NCI-H2081 (cell line): ENCODE measurements around the gene TMEM109.
A peak's percentile ranks its signal among the peaks of the same experiment; 100 is the strongest.

ENCODE experiments used
- DNase-seq, 2 experiments: peaks; one replicate each; lab custom pipeline; 2025; lab: John Stamatoyannopoulos, UW

Gene TMEM109, protein sequence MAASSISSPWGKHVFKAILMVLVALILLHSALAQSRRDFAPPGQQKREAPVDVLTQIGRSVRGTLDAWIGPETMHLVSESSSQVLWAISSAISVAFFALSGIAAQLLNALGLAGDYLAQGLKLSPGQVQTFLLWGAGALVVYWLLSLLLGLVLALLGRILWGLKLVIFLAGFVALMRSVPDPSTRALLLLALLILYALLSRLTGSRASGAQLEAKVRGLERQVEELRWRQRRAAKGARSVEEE

DNA sequence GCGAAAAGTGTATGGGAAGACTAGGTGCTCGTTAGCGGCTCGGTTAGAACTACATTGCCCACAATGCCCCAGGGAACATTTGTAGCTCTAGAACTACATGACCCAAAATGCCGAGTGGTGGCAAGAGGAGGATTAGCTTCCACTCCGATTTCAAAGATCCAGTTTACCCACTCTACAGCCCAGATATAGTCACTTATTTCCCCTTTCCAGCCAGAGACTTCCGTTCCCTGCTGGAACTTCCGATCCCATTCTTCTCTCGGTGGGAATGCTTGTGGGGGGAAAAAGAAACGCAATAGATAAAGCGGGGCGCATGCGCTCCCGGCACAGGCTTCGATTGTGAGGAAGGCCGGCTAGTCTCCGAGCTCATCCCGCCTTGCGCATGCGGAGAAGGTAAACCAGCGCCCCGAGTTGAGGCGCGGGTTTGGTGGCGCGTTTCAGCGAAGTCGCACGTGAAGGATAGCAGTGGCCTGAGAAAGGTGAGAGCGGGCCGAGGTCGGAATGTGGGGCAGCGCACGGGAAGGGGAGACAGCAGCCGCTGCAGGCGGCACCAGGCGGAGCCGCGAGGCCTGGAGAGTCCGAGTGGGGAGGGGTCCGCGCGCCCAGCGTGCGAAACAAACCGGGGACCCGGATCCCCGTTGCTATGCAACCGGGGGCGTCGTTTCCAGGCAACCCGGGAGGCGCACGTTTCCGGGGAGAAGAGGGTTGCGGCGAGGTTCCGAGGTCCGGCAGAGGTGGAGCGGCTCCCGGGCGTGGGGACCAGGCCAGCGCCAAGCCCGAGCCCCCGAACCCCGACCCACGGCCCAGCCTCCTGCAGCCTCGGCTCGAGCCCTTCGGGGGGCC lies at the start of gene TMEM109:
Gene TMEM109, plus strand, starts transcription at position 366 of the 840 bp plus-strand sequence. CDS start 5,536 bp downstream, outside the sequence.
- peak; percentile 90 to 94 for DNase-seq

DNA sequence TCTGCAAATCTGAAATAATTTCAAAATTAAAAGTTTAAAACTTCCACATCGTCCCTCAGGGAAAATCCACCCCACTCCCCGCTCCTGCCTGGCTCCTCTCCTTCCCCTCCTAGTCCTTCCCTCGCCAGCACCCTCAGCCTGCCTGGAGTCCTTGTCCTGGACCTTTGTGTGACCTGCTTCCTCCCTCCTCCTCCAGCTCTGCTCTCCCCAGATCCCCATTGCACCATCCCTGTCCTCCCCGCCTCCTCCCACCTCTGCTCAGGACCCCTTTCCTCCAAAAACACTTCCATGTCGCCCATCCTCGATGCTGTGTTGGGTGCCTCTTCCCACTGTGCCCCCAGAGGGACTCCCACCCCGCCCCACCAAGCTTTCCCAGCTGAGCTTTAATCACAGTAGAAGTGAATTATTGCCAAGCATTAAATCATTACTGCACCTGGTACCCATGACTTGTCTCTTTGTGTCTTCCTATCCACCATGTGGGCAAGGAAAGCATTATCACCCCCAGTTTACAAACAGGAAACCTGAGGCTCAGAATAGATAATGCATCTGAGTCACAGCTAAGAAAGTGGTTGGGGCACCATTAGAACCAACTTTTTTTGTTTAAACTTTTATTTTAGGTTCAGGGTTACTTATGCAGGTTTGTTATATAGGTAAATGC lies 49.0 kb upstream of the TMEM109 start:
- DNase-seq, result no peak

DNA sequence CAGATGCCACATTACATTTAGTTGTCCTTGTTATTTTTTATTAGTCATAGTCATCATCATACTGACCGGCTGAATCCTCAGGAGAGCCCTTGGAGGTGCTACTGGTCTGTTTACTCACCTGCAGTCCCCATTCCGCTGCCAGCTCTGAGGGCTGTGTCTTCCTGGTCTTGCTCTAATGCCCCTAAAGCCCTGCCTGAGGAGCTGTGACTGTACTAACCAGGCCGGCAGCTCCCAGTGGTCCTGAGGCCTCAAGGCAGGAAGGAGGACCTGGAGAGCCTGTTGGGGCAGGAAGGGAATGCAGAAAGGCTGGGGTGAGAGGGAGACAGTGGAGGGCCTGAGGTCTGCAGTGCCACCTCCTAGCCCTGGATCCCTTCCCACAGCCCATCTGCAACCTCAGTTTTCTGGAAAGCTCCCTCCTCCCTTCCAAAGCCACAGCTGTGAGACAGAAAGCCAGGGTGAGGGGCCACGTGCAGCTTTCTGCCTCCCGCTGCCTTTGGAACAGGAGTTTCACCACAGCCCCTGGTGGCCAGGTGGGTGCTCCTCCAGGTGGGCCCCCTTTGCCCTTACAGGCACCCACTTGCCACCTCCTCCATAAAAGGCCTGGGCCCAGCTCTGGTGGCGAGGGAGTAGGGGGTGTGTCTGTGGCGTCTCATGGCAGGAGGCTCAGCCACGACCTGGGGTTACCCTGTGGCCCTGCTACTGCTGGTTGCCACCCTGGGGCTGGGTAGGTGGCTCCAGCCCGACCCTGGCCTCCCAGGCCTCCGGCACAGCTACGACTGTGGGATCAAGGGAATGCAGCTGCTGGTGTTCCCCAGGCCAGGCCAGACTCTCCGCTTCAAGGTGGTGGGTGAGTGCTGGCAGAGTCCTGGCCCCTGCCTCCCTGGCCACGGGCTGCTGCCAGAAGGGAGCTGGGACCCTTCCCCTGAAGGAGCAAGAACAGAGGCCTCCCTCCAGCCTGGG lies 46.8 kb upstream of the TMEM109 start, which contains the start of gene ZP1:
Gene ZP1, plus strand, starts transcription at position 632 of the 960 bp plus-strand sequence. Its CDS starts 20 bp downstream, at position 652.
- DNase-seq, result peak; percentile 45 to 72

DNA sequence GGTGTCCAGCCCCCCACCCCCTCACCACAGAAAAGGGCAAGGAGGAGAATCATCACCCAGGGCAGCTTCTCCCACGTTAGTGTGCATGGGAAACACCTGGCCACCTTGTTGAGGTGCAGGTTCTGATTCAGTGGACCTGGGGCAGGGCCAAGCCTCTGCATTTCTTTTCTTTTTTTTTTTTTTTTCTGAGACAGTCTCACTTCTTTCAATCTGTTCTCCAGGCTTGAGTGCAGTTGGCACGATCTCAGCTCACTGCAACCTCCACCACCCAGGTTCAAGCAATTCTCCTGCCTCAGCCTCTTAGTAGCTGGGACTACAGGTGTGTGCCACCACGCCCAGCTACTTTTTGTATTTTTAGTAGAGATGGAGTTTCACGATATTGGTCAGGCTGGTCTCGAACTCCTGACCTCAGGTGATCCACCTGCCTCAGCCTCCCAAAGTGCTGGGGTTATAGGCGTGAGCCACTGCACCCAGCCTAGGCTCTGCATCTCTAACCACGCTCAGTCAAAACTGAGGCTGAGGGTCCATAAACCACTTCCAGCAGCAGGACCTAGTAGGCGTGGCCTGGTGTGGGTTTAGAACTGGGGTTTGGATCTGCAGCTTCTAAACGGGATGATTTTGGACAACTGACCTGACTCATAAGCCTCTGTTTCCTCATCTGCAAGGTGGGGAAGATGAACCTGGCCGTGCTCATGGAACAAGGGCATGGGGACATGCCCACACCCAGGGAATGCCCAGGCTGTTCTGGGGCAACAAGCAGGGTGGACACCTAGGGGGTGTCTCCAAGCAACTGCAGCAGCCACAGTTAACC lies 45.9 kb upstream of the TMEM109 start:
- DNase-seq, result no peak

DNA sequence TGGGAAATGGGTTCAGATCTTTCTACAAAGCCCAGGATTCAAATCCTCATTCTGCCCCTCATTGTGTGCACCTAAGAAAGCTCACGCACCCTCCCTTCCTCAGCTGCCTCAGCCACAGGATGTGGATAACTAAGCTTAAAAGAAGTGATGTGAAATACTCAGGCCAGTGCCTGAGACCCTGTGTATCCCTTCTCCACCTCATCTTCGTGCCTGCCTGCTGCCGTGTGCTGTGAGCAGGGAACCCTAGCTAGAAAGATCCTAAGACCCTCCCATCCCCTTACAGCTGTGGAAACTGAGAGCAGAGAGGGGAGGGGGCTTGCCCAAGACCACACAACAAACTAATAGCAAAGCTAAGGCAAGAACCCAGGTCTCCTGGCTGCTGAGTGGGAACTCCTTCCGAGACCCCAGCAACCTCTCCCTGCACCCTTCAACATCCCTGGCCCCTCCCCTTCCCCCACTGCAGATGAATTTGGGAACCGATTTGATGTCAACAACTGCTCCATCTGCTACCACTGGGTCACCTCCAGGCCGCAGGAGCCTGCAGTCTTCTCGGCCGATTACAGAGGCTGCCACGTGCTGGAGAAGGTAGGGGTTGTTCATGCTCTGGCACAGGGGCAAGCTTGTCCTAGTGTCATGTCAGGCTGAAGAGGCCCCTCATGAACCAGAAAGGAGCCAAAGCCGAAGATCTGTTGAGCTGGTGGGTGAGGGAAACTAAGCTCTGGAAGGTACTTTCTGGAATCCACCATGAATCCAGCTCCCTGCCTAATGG lies 45.1 kb upstream of the TMEM109 start:
- no peak for DNase-seq

DNA sequence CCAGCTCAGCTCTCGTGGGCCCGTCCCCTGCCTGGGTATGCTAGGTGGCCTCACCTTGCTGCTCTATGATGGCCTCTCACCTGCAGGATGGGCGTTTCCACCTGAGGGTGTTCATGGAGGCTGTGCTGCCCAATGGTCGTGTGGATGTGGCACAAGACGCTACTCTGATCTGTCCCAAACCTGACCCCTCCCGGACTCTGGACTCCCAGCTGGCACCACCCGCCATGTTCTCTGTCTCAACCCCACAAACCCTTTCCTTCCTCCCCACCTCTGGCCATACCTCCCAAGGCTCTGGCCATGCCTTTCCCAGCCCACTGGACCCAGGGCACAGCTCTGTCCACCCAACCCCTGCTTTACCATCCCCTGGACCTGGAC lies 44.5 kb upstream of the TMEM109 start:
- DNase-seq, result no peak

DNA sequence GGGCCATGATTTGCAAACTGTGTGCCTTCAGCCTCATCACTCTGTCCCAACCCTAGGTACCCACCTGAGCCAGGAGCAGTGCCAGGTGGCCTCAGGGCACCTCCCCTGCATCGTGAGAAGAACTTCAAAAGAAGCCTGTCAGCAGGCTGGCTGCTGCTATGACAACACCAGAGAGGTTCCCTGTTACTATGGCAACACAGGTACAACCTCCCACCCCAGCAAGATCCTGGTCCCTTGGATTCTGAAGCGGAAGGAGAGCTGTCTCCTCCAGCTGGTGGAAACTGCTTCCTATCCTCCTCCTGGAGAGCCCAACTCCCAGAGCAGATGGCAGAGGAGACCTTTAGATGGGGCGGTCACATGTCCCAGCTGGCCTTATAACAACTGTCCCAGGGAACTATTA lies 43.7 kb upstream of the TMEM109 start:
- peak; percentile 16 to 48 for DNase-seq

DNA sequence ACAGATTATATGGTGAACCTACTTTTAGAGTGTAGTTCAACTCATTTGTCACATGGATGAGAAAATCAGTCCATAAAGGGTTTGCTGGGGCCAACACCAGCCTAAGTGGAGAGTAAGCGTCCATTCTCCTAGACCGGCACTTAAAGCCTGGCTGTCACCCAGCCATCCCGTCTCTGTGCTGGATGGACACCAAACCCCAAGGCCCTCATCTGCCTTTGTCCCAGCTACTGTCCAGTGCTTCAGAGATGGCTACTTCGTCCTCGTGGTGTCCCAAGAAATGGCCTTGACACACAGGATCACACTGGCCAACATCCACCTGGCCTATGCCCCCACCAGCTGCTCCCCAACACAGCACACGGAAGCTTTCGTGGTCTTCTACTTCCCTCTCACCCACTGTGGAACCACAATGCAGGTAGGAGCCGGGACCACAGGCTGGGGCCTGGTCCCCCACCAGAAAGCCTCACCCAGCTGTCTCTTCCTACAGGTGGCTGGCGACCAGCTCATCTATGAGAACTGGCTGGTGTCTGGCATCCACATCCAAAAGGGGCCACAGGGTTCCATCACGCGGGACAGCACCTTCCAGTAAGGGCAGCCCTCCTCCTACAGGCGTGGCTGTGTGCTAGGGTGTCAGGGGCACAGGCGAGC lies 43.1 kb upstream of the TMEM109 start:
- DNase-seq, result no peak

DNA sequence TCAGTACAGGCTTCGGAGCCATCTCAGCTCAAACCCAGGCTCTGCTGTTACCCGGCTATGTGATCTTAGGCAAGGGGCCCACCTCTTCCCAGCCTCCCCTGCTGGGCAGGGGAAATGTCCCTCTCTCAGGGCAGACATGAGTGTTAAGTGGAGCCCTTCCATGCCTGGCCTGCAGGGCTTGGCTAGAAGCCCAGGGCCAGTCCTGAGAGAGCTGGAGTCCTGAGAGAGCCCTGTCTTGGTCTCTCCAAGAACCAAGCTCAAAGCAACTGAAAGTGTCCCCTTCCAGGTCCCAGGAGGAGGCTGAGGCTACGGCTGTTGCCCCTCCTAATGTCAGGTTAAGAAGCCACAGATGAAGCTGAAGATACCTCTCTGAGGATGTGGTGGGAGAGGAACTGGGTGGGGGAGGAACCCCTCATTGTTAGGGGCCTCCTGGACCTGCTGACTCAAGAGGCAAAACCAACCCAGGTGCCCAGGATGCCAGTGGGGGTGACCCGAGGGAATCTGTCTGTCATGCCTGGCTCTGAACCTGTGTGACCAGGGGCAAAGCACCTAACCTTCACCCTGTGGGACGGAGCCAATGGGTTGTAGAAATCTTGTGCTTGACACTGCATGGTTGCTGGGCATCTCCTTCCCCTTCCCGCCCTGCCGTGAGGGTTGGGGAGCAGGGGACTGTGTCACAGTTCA lies 42.4 kb upstream of the TMEM109 start:
- no peak for DNase-seq

DNA sequence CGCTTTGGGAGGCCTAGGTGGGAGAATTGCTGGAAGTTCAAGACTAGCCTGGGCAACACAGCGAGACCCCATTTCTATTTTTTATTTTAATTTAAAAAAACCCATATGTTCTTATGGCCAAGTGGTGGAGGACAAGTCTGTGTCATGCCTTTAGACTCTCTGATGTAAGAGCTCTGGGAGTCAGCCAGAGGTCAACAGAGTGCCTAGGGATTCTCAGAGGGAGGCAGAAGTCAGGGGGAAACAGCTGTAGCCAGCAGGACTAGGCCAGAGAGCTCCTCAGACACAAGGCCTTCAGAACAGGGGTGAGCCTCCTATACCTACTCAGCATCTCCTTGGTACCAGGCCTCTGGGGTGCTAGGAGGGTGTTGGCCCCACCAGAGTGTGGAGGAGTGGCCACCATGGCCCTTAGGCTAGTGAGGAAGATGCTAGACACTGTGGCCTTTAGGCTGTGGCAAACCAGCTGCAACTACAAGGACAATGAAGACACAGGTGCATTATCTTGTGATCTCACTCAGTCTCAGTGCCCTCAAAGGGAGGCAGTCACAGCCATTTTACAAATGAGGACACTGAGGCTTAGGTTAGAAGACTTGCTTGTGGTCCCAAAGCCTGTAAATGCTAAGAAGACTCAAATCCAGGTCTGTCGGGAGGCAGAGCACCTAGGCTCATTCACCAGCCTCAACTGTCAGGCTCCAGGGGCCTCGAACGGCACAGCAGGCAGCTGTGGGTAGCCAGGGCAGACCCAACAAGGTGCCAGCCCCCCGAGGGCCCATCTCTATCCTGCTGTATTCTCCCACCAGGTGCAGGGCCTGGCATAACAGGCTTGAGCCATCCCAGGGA lies 41.6 kb upstream of the TMEM109 start:
- DNase-seq, result no peak

DNA sequence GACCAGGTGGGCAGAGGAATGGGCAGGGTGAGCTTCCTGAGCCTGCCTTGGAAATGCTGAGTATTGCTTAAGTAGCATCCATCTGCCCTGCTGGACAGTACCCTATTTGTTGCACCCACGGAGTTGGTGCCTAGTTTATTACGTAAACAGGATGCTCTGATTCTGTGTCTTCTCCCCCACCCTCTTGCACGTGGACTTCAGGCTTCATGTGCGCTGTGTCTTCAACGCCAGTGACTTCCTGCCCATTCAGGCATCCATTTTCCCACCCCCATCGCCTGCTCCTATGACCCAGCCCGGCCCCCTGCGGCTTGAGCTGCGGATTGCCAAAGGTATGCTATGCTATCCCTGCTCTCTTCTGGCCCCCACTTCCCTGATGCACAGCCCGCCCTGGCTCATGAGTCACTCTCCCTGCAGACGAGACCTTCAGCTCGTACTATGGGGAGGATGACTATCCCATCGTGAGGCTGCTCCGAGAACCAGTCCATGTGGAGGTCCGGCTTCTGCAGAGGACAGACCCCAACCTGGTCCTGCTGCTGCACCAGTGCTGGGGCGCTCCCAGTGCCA lies 40.9 kb upstream of the TMEM109 start:
- no peak for DNase-seq

DNA sequence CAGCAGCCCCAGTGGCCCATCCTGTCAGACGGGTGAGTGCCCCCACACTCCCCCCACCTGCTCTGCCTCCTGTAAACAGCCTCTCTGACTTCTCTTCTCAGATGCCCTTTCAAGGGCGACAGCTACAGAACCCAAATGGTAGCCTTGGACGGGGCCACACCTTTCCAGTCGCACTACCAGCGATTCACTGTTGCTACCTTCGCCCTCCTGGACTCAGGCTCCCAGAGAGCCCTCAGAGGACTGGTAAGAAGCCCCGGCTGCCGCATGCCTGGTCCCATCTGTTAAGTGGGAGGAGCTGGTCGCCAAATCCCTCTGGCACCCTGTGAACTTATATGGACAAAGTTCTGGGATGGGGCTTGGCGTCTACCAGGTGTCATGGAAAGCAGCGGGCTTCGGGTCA lies 40.4 kb upstream of the TMEM109 start:
- no peak for DNase-seq

DNA sequence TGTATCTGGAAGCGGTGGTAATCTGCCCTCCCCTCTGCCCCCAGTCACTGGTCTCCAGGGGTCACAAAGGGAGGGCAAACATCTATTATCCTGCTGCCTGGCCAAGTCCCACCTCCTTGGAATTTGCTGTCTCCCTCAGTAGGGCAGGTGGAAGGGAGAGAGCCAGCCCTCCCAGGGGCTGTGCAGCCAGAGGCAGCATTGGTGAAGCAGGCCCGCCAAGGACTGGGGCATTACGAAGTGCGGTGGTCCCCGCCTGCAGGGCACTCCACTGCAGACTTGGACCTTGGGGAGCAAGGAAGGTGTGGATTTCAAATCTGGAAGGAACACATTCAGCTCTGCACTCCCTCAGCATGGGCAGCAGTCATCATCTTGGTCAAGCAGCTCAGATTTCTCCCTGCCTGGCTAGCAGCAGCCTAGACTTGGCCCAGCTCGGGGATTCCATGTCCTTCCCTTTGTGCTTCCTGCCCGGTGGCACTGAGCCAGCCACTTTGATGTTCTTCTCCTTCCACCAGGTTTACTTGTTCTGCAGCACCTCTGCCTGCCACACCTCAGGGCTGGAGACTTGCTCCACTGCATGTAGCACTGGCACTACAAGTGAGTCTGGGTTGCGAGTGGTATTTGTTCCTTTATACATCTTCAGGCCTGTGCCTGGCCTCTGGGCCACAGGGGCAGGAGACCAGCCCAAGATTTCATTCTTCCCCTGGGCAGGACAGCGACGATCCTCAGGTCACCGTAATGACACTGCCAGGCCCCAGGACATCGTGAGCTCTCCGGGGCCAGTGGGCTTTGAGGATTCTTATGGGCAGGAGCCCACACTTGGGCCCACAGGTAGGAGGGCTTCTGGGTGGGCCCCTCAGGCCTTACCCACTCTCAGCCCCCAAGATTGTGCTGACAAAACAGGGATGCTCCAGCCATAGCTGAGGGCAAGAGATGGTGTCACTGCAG lies 39.3 kb upstream of the TMEM109 start:
- no peak for DNase-seq

DNA sequence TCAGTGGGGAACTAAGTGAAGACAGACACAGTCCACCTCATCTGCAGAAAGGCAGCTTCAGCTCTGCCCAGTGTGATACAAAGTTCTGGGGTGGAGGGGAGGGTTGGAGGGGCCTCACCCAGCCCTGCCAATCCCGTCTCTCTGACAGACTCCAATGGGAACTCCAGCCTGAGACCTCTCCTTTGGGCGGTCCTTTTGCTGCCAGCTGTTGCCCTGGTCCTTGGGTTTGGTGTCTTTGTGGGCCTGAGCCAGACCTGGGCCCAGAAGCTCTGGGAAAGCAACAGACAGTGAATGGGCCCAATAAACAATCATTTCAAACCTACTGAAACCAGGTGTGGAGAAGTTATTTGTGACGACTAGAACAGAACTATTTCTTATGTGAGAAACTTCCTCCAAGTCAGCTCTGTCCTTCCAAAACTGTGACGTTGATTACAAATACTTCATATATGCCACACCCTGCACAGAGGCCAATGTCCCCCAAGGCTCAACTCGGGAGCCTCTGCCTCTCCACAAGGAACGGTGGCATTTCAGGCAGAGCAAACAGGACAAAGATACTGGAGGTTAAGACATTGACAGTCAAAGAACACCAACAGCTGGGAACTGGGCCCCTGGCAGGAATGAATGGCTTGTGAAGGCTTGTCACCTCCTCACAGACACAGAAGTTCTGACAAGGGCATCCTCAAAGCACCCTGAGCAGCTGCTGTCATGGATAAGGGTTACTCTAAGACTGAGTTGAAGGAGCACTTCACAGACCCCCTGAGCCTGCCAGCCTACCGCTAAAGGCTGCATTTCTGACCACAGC lies 38.4 kb upstream of the TMEM109 start:
- DNase-seq, result no peak

DNA sequence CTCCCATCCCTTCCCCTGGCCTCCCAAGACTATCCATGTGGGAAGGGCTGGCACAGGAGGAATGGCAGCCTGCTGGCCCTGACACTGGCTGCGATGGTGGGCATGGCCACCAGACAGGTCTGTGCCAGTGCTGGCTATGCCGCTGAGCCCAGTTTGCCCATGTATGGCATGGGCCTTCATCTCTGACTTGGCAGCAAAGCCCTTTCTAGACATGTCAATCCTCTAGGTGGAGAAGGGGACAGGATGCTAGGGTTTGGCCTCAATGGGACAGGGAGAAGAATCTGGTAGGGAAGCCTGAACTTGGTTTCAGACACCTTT lies 37.8 kb upstream of the TMEM109 start:
- no peak for DNase-seq
